OCI-LY3 (cell line): ENCODE measurements around the gene LRRFIP2.

Source experiments
- H2AFZ ChIP-seq: fragments of 200-600, 300-600 bp; shearing (Covaris generic); 2 replicates; pipeline ENCODE4 v1.6.0; 2014; ENCODE audit warnings: antibody characterized with exemption, low read depth, low read length
- H3K27ac ChIP-seq: fragments of 200-600, 300-600 bp; sonication (generic); 2 replicates; pipeline ENCODE4 v1.5.1; 2014; ENCODE audit warnings: mild to moderate bottlenecking, low read length, moderate library complexity, mixed read lengths
- H3K27me3 ChIP-seq: fragments of 200-600, 300-600 bp; sonication (generic); 2 replicates; pipeline ENCODE4 v1.6.1; 2014; ENCODE audit warnings: low read depth, low read length, mixed read lengths
- H3K36me3 ChIP-seq: fragments of 200-600, 300-600 bp; sonication (generic); replicated peaks from 2 replicates; pipeline ENCODE3; 2014; ENCODE audit warnings: low read depth, low read length, mixed read lengths
- H3K4me1 ChIP-seq: fragments of 300-600, 200-600 bp; sonication (generic); 2 replicates; pipeline ENCODE4 v1.6.1; 2014; ENCODE audit warnings: low read length, mixed read lengths
- H3K4me2 ChIP-seq: fragments of 200-600, 300-600 bp; sonication (generic); 2 replicates; pipeline ENCODE4 v1.6.1; 2014; ENCODE audit warnings: low read length, mixed read lengths
- H3K4me3 ChIP-seq: fragments of 300-600, 200-600 bp; sonication (generic); 2 replicates; pipeline ENCODE4 v1.5.1; 2014; ENCODE audit warnings: antibody characterized with exemption, mild to moderate bottlenecking, low read length, moderate library complexity
- H3K79me2 ChIP-seq: fragments of 300-600, 200-600 bp; shearing (Covaris generic); 2 replicates; pipeline ENCODE4 v1.6.1; 2014; ENCODE audit warnings: mild to moderate bottlenecking, low read length, mixed read lengths
- H3K9ac ChIP-seq: fragments of 300-600, 200-600 bp; shearing (Covaris generic); 2 replicates; pipeline ENCODE4 v1.6.0; 2014; ENCODE audit warnings: mild to moderate bottlenecking, low read length, moderate library complexity
- H3K9me3 ChIP-seq: fragments of 200-600, 300-600 bp; shearing (Covaris generic); 2 replicates; pipeline ENCODE4 v1.6.1; 2014; ENCODE audit warnings: low read length, mixed read lengths; ENCODE audit not compliant: insufficient read depth
- H4K20me1 ChIP-seq: fragments of 200-600, 300-600 bp; sonication (generic); 2 replicates; pipeline ENCODE4 v1.6.1; 2016; ENCODE audit warnings: low read length, mixed read lengths; ENCODE audit not compliant: insufficient read depth
- EZH2phosphoT487 ChIP-seq: fragments of 200-600 bp; shearing (Covaris generic); IDR thresholded peaks from 2 replicates; pipeline ENCODE4 v1.6.1; 2018; ENCODE audit warnings: antibody characterized with exemption, mixed run types, low read depth
- TF ChIP-seq, protein P1 (sequence below): fragments of 200-600, 300-600 bp; sonication (generic); IDR thresholded peaks from 2 replicates; pipeline ENCODE4 v1.5.1; 2014; ENCODE audit warnings: antibody characterized with exemption, low read length, low read depth

Gene LRRFIP2

DNA sequence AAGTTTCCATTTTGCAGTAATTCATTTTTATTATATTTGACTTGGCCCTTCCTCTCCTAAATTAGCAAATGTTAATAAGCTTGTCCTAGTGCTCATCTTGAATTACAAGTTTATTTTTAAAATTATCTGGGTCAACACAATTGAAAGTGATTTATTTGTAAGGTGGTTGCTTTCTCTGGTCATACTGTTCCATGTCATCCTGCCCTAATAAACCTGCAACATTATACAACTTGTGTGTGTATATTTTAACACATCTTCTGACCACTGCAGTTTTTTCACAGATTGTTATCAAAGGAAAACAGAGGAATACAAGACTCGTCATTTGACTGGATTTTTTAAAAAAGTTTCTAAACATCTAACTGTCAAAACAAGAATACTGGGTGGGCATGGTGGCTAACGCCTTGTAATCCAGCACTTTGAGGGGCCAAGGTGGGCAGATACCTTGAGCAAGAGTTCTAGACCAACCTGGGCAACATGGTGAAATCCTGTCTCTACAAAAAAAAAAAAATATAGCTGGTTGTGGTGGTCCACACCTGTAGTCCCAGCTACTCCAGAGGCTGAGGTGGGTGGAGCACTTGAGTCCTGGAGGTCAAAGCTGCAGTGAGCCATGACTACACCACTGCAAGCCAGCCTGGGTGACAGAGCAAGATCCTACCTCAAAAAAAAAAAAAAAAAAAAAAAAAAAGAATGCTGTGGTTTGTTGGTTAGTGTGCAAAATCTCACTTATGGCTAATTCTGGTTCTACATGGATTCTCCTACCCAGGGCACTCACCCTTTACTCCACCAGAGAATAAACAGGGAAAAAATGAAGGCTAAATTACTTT is 5.0 kb upstream of the LRRFIP2 start:
- no peaks in the 10 kb centered on the region for H3K36me3 ChIP-seq
- H3K79me2 ChIP-seq, result peaks cover 32% of the 10 kb centered on the region
- no peaks in the 10 kb centered on the region for H3K27me3 ChIP-seq
- H3K4me1 ChIP-seq, result peaks cover 21% of the 10 kb centered on the region
- H3K4me3 ChIP-seq, result no peak overlapping the region
- TF ChIP-seq EZH2phosphoT487, result no peak
- TF ChIP-seq, protein P1, sequence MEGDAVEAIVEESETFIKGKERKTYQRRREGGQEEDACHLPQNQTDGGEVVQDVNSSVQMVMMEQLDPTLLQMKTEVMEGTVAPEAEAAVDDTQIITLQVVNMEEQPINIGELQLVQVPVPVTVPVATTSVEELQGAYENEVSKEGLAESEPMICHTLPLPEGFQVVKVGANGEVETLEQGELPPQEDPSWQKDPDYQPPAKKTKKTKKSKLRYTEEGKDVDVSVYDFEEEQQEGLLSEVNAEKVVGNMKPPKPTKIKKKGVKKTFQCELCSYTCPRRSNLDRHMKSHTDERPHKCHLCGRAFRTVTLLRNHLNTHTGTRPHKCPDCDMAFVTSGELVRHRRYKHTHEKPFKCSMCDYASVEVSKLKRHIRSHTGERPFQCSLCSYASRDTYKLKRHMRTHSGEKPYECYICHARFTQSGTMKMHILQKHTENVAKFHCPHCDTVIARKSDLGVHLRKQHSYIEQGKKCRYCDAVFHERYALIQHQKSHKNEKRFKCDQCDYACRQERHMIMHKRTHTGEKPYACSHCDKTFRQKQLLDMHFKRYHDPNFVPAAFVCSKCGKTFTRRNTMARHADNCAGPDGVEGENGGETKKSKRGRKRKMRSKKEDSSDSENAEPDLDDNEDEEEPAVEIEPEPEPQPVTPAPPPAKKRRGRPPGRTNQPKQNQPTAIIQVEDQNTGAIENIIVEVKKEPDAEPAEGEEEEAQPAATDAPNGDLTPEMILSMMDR, result no peak
- H2AFZ ChIP-seq, result no peak overlapping the region
- H3K4me2 ChIP-seq, result no peak overlapping the region
- H3K9ac ChIP-seq, result no peak overlapping the region
- no peaks in the 10 kb centered on the region for H3K9me3 ChIP-seq
- H3K27ac ChIP-seq, result no peak overlapping the region
- H4K20me1 ChIP-seq, result peaks cover 11% of the 10 kb centered on the region

GRCh38 chr3:37173806-37174205 is 576 bp downstream of the LRRFIP2 start:
- Histone ChIP-seq H3K27ac (no peak overlapping the region), H4K20me1 (peaks cover 30% of the 10 kb centered on the region), H3K27me3 (no peaks in the 10 kb centered on the region), H3K4me1 (peaks cover 31% of the 10 kb centered on the region), H3K9me3 (no peaks in the 10 kb centered on the region), H3K36me3 (peaks cover 15% of the 10 kb centered on the region), H3K9ac (no peak overlapping the region), H2AFZ (no peak overlapping the region), H3K4me3 (peak overlapping the region; percentile 84; the same call in 1 of the 2 replicates), H3K79me2 (peaks cover 45% of the 10 kb centered on the region), H3K4me2 (peak overlapping the region; percentile 94)
- TF ChIP-seq, protein P1, result no peak
- no peak for TF ChIP-seq EZH2phosphoT487

- Histone ChIP-seq H3K27ac (no peak overlapping the region), H3K9me3 (no peaks in the 10 kb centered on the region), H3K27me3 (no peaks in the 10 kb centered on the region), H3K4me3 (no peak overlapping the region), H3K79me2 (peaks cover 27% of the 10 kb centered on the region), H3K4me1 (peaks cover 18% of the 10 kb centered on the region), H3K9ac (no peak overlapping the region), H3K36me3 (peaks cover 15% of the 10 kb centered on the region), H4K20me1 (peaks cover 24% of the 10 kb centered on the region), H3K4me2 (no peak overlapping the region), H2AFZ (no peak overlapping the region)
- TF ChIP-seq, protein P1, result no peak
- TF ChIP-seq EZH2phosphoT487, result no peak
Measured at GRCh38 chr3:37171144-37171543, 3.2 kb downstream of the LRRFIP2 start.

- TF ChIP-seq, protein P1, result no peak
- TF ChIP-seq EZH2phosphoT487, result no peak
- H3K4me3 ChIP-seq, result no peak overlapping the region
- H2AFZ ChIP-seq, result no peak overlapping the region
- no peak overlapping the region for H3K27ac ChIP-seq
- peaks cover 18% of the 10 kb centered on the region for H3K4me1 ChIP-seq
- H3K27me3 ChIP-seq, result no peaks in the 10 kb centered on the region
- peaks cover 21% of the 10 kb centered on the region for H3K79me2 ChIP-seq
- H3K9me3 ChIP-seq, result no peaks in the 10 kb centered on the region
- H3K4me2 ChIP-seq, result no peak overlapping the region
- no peak overlapping the region for H3K9ac ChIP-seq
- H3K36me3 ChIP-seq, result peaks cover 15% of the 10 kb centered on the region
- peaks cover 24% of the 10 kb centered on the region for H4K20me1 ChIP-seq
Measured at GRCh38 chr3:37170513-37170912, 3.9 kb downstream of the LRRFIP2 start.
